Stomach (tissue), 9 donors: ENCODE data around the gene LRCH1. TPM values are rescaled to one million over a fixed set of nuclear protein-coding genes. Genes with fewer than 3 reads are reported as not detected.

ENCODE experiments used
- DNase-seq, 2 donors: peaks; one replicate each; pipeline versions ENCODE4 v3.0.0 to v3.0.0-alpha.2; 2013 to 2019
- H3K27ac ChIP-seq, 5 donors: fragments of 200-600 bp in 4 of 5; sonication (generic) in 4 of 5; one replicate each; pipeline ENCODE4 v1.5.1; 2013 to 2019; ENCODE audit warnings: mild to moderate bottlenecking in 1 of 5, moderate library complexity in 1 of 5
- H3K27me3 ChIP-seq, 3 donors: fragments of 200-600 bp; sonication (generic); one replicate each; pipeline ENCODE4 v1.5.1; 2017 to 2019; ENCODE audit warnings: mixed run types in 1 of 3
- H3K36me3 ChIP-seq, 4 donors: fragments of 200-600 bp; sonication (generic); 1 replicate in 3 of 4; 2 replicates in 1 of 4; pipeline ENCODE4 v1.5.1; 2016 to 2019
- H3K4me1 ChIP-seq, 4 donors: fragments of 200-600 bp; sonication (generic); one replicate each; pipeline ENCODE4 v1.5.1; 2016 to 2019
- H3K4me3 ChIP-seq, 4 donors: fragments of 200-600 bp; sonication (generic) in 3 of 4; one replicate each; pipeline ENCODE4 v1.5.1; 2016 to 2019; ENCODE audit warnings: mild to moderate bottlenecking in 1 of 4
- H3K9me3 ChIP-seq, 4 donors: fragments of 200-600 bp; sonication (generic); one replicate each; pipeline ENCODE4 v1.5.1; 2016 to 2019
- CTCF ChIP-seq, 7 experiments: fragments of 450-650 bp in 4 of 7; fragments of 200-600 bp in 3 of 7; sonication (generic) in 3 of 7; IDR thresholded peaks; one replicate each; pipeline ENCODE4 v1.5.1; 2016 to 2019; ENCODE audit warnings: antibody characterized with exemption in 7 of 7, control low read depth in 2 of 7, mild to moderate bottlenecking in 1 of 7
- EP300 ChIP-seq: sonication (generic); formaldehyde crosslinking; IDR thresholded peaks from one replicate; pipeline ENCODE4 v1.6.1; 2017; ENCODE audit warnings: antibody characterized with exemption
- POLR2A ChIP-seq, 4 donors: fragments of 450-650 bp; IDR thresholded peaks; one replicate each; pipeline ENCODE4 v1.6.1; 2016; ENCODE audit warnings: antibody characterized with exemption in 4 of 4, control low read depth in 2 of 4, mild to moderate bottlenecking in 1 of 4, moderate library complexity in 1 of 4
- POLR2AphosphoS5 ChIP-seq, 3 donors: sonication (generic); formaldehyde crosslinking; IDR thresholded peaks; one replicate each; pipeline ENCODE4 v1.6.1; 2016; ENCODE audit warnings: antibody characterized with exemption in 3 of 3
- WGBS, 5 donors: extraction: QIAGEN DNeasy Blood & Tissue Kit in 3 of 5; methylation state at CpG; one replicate each; pipeline versions ENCODE4 v1.1.5 to v1.1.7; 2013 to 2018; 5-methylcytosine and 5-hydroxymethylcytosine counted together
- intact Hi-C: fragments of 100-400 bp; cut with DNase I; formaldehyde crosslinking; loops from one replicate; pipeline ENCODE4 v1.15.1; 2023; ENCODE audit warnings: low total_unique reads
- polyA plus RNA-seq, 3 donors: library from polyadenylated mRNA; stranded (reverse); fragments of 200-250 nt; gene quantifications; one replicate each; pipeline ENCODE4 v1.2.3, GENCODE V29; 2013
- total RNA-seq, 5 donors: library from RNA; depleted of rRNA; stranded (reverse); fragments of >200 nt; gene quantifications; one replicate each; pipeline versions ENCODE4 v1.1.0 to v1.2.3, GENCODE V29; 2014 to 2016
- donor health status: healthy with polysubstance abuse.
- donor health status: Bipolar disorder and iron deficiency.
- donor health status: healthy.

LRCH1 gene
- total and polyA plus RNA-seq, 8 donors, result 5.4 to 70.6 (median 19.4) TPM

GRCh38 chr13:46684287-46685001 lies 131.5 kb downstream of the LRCH1 start:
- Histone ChIP-seq H3K27me3 (no peaks in the 10 kb centered on the region), H3K27ac (peak overlapping the region in 4 of 5 donors; percentile 39 to 72 (median 52)), H3K9me3 (no peaks in the 10 kb centered on the region), H3K36me3 (peaks cover 0 to 13% (median 8%) of the 10 kb centered on the region in 4 donors), H3K4me3 (no peak overlapping the region), H3K4me1 (peaks cover 24 to 72% (median 54%) of the 10 kb centered on the region in 4 donors)
- intact Hi-C loops, result no loop called here
- 47 to 62% (median 53%) methylated on average over 3 of the region's 3 CpGs for whole genome bisulfite sequencing, 5 donors
- DNase-seq, result peak in 1 of 2 donors; percentile 28
- TF ChIP-seq EP300 (no peak), POLR2A (IDR thresholded peaks at IDR 0.05) (no peak), POLR2AphosphoS5 (IDR thresholded peaks at IDR 0.05) (no peak), CTCF (IDR thresholded peaks at IDR 0.05) (no peak)

- no peak for DNase-seq
- Histone ChIP-seq H3K27me3 (no peaks in the 10 kb centered on the region), H3K4me1 (peaks cover 18 to 68% (median 50%) of the 10 kb centered on the region in 4 donors), H3K9me3 (no peaks in the 10 kb centered on the region), H3K27ac (peak overlapping the region in 4 of 5 donors; percentile 39 to 72 (median 52)), H3K36me3 (peaks cover 0 to 13% (median 8%) of the 10 kb centered on the region in 4 donors), H3K4me3 (no peak overlapping the region)
- intact Hi-C loops, result no loop called here
- TF ChIP-seq POLR2A (IDR thresholded peaks at IDR 0.05) (no peak), POLR2AphosphoS5 (IDR thresholded peaks at IDR 0.05) (no peak), CTCF (IDR thresholded peaks at IDR 0.05) (no peak), EP300 (no peak)
- 54 to 64% (median 59%) methylated on average over 10 of the region's 10 CpGs for WGBS, 5 donors
These were observed 132.2 kb downstream of the LRCH1 start for GRCh38 chr13:46685006-46685730.

- Histone ChIP-seq H3K4me3 (no peak overlapping the region), H3K36me3 (peaks cover 0 to 13% (median 8%) of the 10 kb centered on the region in 4 donors), H3K9me3 (no peaks in the 10 kb centered on the region), H3K27me3 (no peaks in the 10 kb centered on the region), H3K4me1 (peaks cover 9 to 68% (median 49%) of the 10 kb centered on the region in 4 donors), H3K27ac (peak overlapping the region in 2 of 5 donors; percentile 44 to 55)
- 70 to 91% (median 76%) methylated on average over 4 of the region's 4 CpGs for WGBS, 5 donors
- intact Hi-C loops, result no loop called here
- TF ChIP-seq CTCF (IDR thresholded peaks at IDR 0.05), result no peak
- no peak for TF ChIP-seq POLR2AphosphoS5 (IDR thresholded peaks at IDR 0.05)
- no peak for TF ChIP-seq EP300
- no peak for TF ChIP-seq POLR2A (IDR thresholded peaks at IDR 0.05)
- DNase-seq, result peak in 1 of 2 donors; percentile 44
These were observed 133.2 kb downstream of the LRCH1 start for GRCh38 chr13:46686171-46686570.

GRCh38 chr13:46687810-46688209 lies 134.8 kb downstream of the LRCH1 start:
- H3K4me3 ChIP-seq, result no peak overlapping the region
- H3K9me3 ChIP-seq, result no peaks in the 10 kb centered on the region
- 4 to 16% (median 6%) methylated on average over 1 of the region's 1 CpG for WGBS, 5 donors
- peaks cover 9 to 76% (median 52%) of the 10 kb centered on the region in 4 donors for H3K4me1 ChIP-seq
- H3K36me3 ChIP-seq, result peaks cover 1 to 11% (median 5%) of the 10 kb centered on the region in 4 donors
- peak in 1 of 2 donors; percentile 59 for DNase-seq
- TF ChIP-seq CTCF (IDR thresholded peaks at IDR 0.05) (no peak), POLR2AphosphoS5 (IDR thresholded peaks at IDR 0.05) (no peak), EP300 (no peak), POLR2A (IDR thresholded peaks at IDR 0.05) (no peak)
- H3K27ac ChIP-seq, result no peak overlapping the region
- no peaks in the 10 kb centered on the region for H3K27me3 ChIP-seq
- intact Hi-C loops, result no loop called here
